MM.1S (cell line): Measurements from ENCODE around the gene GABRA5.
"Not testable (repeated sequence)": the region's sequence is repeated elsewhere in the genome, so short reads cannot be mapped to it uniquely, and the experiment has no call there.

Experiments
- DNase-seq: peaks from one replicate; pipeline ENCODE4 v3.0.0-alpha.2; 2015
- H2AFZ ChIP-seq: fragments of 300-600 bp; sonication (generic); 2 replicates; pipeline ENCODE4 v1.6.0; 2016; ENCODE audit warnings: antibody characterized with exemption, low read length
- H3F3A ChIP-seq: fragments of 300-600 bp; sonication (generic); 2 replicates; pipeline ENCODE4 v1.6.1; 2016; ENCODE audit warnings: mild to moderate bottlenecking, antibody characterized with exemption, low read length, moderate library complexity, mixed read lengths; ENCODE audit not compliant: insufficient read depth
- H3K27ac ChIP-seq: fragments of 300-600 bp; sonication (generic); 2 replicates; pipeline ENCODE4 v1.5.1; 2016; ENCODE audit warnings: mild to moderate bottlenecking, low read length
- H3K27me3 ChIP-seq: fragments of 300-600 bp; sonication (generic); replicated peaks from 2 replicates; pipeline ENCODE4 v1.6.0; 2016; ENCODE audit warnings: low read length; ENCODE audit not compliant: insufficient read depth
- H3K36me3 ChIP-seq: fragments of 300-600 bp; sonication (generic); replicated peaks from 2 replicates; pipeline ENCODE4 v1.6.1; 2016; ENCODE audit warnings: mild to moderate bottlenecking, low read length, mixed read lengths; ENCODE audit not compliant: insufficient read depth
- H3K4me1 ChIP-seq: fragments of 300-600 bp; sonication (generic); 2 replicates; pipeline ENCODE4 v1.6.1; 2016; ENCODE audit warnings: low read length, mixed read lengths
- H3K4me2 ChIP-seq: fragments of 300-600 bp; sonication (generic); 2 replicates; pipeline ENCODE4 v1.6.0; 2016; ENCODE audit warnings: low read depth, low read length
- H3K4me3 ChIP-seq: fragments of 300-600 bp; sonication (generic); 2 replicates; pipeline ENCODE4 v1.5.1; 2016; ENCODE audit warnings: low read length, mixed read lengths
- H3K79me2 ChIP-seq: fragments of 300-600 bp; sonication (generic); 2 replicates; pipeline ENCODE4 v1.6.1; 2016; ENCODE audit warnings: mixed run types, low read length, mixed read lengths
- H3K9ac ChIP-seq: fragments of 300-600 bp; sonication (generic); 2 replicates; pipeline ENCODE4 v1.6.1; 2016; ENCODE audit warnings: low read length, mixed read lengths
- H3K9me2 ChIP-seq: fragments of 300-600 bp; sonication (generic); replicated peaks from 2 replicates; pipeline ENCODE4 v1.6.1; 2016; ENCODE audit warnings: mild to moderate bottlenecking, low read length, mixed read lengths; ENCODE audit not compliant: insufficient read depth
- H3K9me3 ChIP-seq: fragments of 300-600 bp; sonication (generic); replicated peaks from 2 replicates; pipeline ENCODE4 v1.6.1; 2016; ENCODE audit warnings: mild to moderate bottlenecking, low read length, mixed read lengths; ENCODE audit not compliant: insufficient read depth
- H4K20me1 ChIP-seq: fragments of 300-600 bp; sonication (generic); 2 replicates; pipeline ENCODE4 v1.6.1; 2016; ENCODE audit warnings: mild to moderate bottlenecking, low read length, moderate library complexity, mixed read lengths; ENCODE audit not compliant: insufficient read depth
- CTCF ChIP-seq: fragments of 300-600 bp; sonication (generic); IDR thresholded peaks from 2 replicates; pipeline ENCODE4 v1.5.1; 2016; ENCODE audit warnings: antibody characterized with exemption, low read length, mixed read lengths
- EZH2 ChIP-seq: fragments of 300-600 bp; sonication (generic); optimal IDR thresholded peaks from 2 replicates; pipeline ENCODE3; 2017; ENCODE audit warnings: low read depth, mild to moderate bottlenecking, antibody characterized with exemption, low read length, mixed read lengths
- EZH2phosphoT487 ChIP-seq: fragments of 300-600 bp; sonication (generic); IDR thresholded peaks from 2 replicates; pipeline ENCODE4 v1.6.1; 2018; ENCODE audit warnings: antibody characterized with exemption, low read length

The GABRA5 gene

GRCh38 chr15:26893351-26894065, 26.6 kb downstream of the GABRA5 start:
- TF ChIP-seq EZH2phosphoT487 (no peak), CTCF (no peak), EZH2 (no peak)
- Histone ChIP-seq H3K9me2 (no peaks in the 10 kb centered on the region), H3K27ac (no peak overlapping the region), H3K9ac (no peak overlapping the region), H3K36me3 (no peaks in the 10 kb centered on the region), H3K79me2 (no peaks in the 10 kb centered on the region), H3F3A (no peaks in the 10 kb centered on the region), H3K27me3 (no peaks in the 10 kb centered on the region), H3K4me1 (no peaks in the 10 kb centered on the region), H3K9me3 (no peaks in the 10 kb centered on the region), H2AFZ (no peak overlapping the region), H3K4me3 (no peak overlapping the region), H3K4me2 (no peak overlapping the region), H4K20me1 (no peaks in the 10 kb centered on the region)
- DNase-seq: no peak

GRCh38 chr15:26894181-26894580, 27.3 kb downstream of the GABRA5 start:
- Histone ChIP-seq H3K36me3 (no peaks in the 10 kb centered on the region), H3K79me2 (no peaks in the 10 kb centered on the region), H4K20me1 (no peaks in the 10 kb centered on the region), H3K9me3 (no peaks in the 10 kb centered on the region), H3K27me3 (no peaks in the 10 kb centered on the region), H3K4me1 (no peaks in the 10 kb centered on the region), H2AFZ (no peak overlapping the region), H3K27ac (no peak overlapping the region), H3K4me3 (no peak overlapping the region), H3F3A (no peaks in the 10 kb centered on the region), H3K4me2 (no peak overlapping the region), H3K9me2 (no peaks in the 10 kb centered on the region), H3K9ac (no peak overlapping the region)
- no peak for TF ChIP-seq EZH2
- no peak for DNase-seq

DNA sequence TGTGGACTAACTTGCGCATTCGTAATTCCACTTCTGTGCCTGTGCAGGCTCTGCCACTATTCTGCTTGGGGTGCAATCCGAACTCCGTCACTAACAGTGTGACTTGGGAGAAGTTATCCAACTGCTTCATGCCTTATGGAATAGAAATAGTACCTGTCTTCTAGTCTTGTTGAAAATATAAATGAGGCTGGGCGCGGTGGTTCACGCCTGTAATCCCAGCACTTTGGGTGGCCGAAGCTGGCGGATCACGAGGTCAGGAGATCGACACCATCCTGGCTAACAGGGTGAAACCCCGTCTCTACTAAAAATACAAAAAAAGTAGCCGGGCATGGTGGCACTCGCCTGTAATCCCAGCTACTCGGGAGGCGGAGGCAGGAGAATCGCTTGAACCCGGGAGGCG, 28.5 kb downstream of the GABRA5 start:
- H2AFZ ChIP-seq, H4K20me1 ChIP-seq, DNase-seq, H3F3A ChIP-seq, H3K9ac ChIP-seq, H3K4me2 ChIP-seq, H3K4me3 ChIP-seq, H3K79me2 ChIP-seq, H3K4me1 ChIP-seq, H3K36me3 ChIP-seq, H3K9me3 ChIP-seq, H3K27ac ChIP-seq, H3K9me2 ChIP-seq, H3K27me3 ChIP-seq: not testable (repeated sequence)

DNA sequence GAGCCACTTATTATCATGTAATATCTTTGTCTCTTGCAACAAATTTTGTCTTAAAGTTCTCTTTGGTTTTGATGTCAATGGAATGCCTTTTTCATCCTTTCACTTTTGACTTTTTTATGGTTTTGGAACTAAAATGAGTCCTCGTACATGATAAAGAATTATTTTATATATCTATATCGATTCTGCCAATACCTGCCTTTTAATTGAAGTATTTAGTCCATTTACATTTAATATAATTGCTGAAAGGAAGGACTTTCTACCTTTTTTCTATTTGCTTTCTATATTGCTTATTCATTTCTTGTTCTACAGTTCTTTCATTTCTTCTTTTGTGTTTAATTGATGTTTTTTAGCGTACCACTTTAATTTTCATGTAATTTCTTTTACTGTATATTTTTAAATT, 32.8 kb downstream of the GABRA5 start:
- Histone ChIP-seq H2AFZ (no peak overlapping the region), H3K4me2 (no peak overlapping the region), H3K27me3 (no peaks in the 10 kb centered on the region), H3K36me3 (no peaks in the 10 kb centered on the region), H3K4me1 (no peaks in the 10 kb centered on the region), H3K4me3 (no peak overlapping the region), H4K20me1 (no peaks in the 10 kb centered on the region), H3K9me2 (no peaks in the 10 kb centered on the region), H3K27ac (no peak overlapping the region), H3K9ac (no peak overlapping the region), H3F3A (no peaks in the 10 kb centered on the region), H3K79me2 (no peaks in the 10 kb centered on the region), H3K9me3 (no peaks in the 10 kb centered on the region)
- no peak for DNase-seq
- TF ChIP-seq EZH2phosphoT487: no peak
- TF ChIP-seq CTCF: no peak
